CD4-positive, alpha-beta T cell treated with Interleukin-12 subunit alpha and Interleukin-12 subunit beta, for 1 hour (primary cell): Measurements from ENCODE around the gene SLC66A2.

Experiments used
- DNase-seq: peaks from one replicate; pipeline ENCODE4 v3.0.0-alpha.2; 2020

The SLC66A2 gene

GRCh38 chr18:79864006-79864725, 87.3 kb downstream of the SLC66A2 start:
- no peak for DNase-seq

- DNase-seq = no peak
Observed at GRCh38 chr18:79863161-79864005, 88.1 kb downstream of the SLC66A2 start.

- no peak for DNase-seq
Observed at GRCh38 chr18:79862562-79862961, 88.9 kb downstream of the SLC66A2 start.

- no peak for DNase-seq
Observed at GRCh38 chr18:79861687-79862086, 89.8 kb downstream of the SLC66A2 start.

GRCh38 chr18:79859314-79859713, 92.1 kb downstream of the SLC66A2 start:
- no peak for DNase-seq

GRCh38 chr18:79857082-79857671, 94.3 kb downstream of the SLC66A2 start:
- no peak for DNase-seq

GRCh38 chr18:79856119-79857007, 95.1 kb downstream of the SLC66A2 start:
- DNase-seq = no peak

GRCh38 chr18:79855147-79855933, 96.1 kb downstream of the SLC66A2 start:
- DNase-seq = no peak

GRCh38 chr18:79853993-79854364, 97.5 kb downstream of the SLC66A2 start:
- DNase-seq = no peak

GRCh38 chr18:79853303-79853992, 98.0 kb downstream of the SLC66A2 start:
- DNase-seq = no peak

- no peak for DNase-seq
Observed at GRCh38 chr18:79852561-79853302, 98.7 kb downstream of the SLC66A2 start.
